Measurements from ENCODE around the gene SLC5A6. TPM values are rescaled to one million over a fixed set of nuclear protein-coding genes. Genes with fewer than 3 reads are reported as not detected.

The SLC5A6 gene
- polyA plus RNA-seq, 3 donors: 8.1 to 21.7 (median 10.2) TPM

- Histone ChIP-seq H3K27me3 (ENCODE audit: control insufficient read depth in 2 of 2, insufficient read depth in 2 of 2, low read length in 2 of 2) (no peaks in the 10 kb centered on the region), H3K4me2 (replicated peaks; ENCODE audit: extremely low read depth, low read length, poor library complexity, severe bottlenecking) (no peak overlapping the region), H4K20me1 (ENCODE audit: insufficient read depth, low read length) (no peaks in the 10 kb centered on the region), H3K36me3 (replicated peaks in 1 of 2; ENCODE audit: control insufficient read depth in 1 of 2, insufficient read depth in 2 of 2, low read length in 2 of 2) (peaks cover 68 to 98% of the 10 kb centered on the region in 2 donors), H3K27ac (ENCODE audit: low read depth in 1 of 2, low read length in 2 of 2) (no peak overlapping the region), H3K9me3 (replicated peaks in 1 of 2; ENCODE audit: control insufficient read depth in 1 of 2, insufficient read depth in 1 of 2, low read length in 2 of 2) (no peaks in the 10 kb centered on the region), H2AFZ (ENCODE audit: insufficient read depth, low read depth, low read length, poor library complexity, severe bottlenecking) (no peak overlapping the region), H3K9ac (ENCODE audit: insufficient read depth, low read length, poor library complexity, severe bottlenecking) (no peak overlapping the region), H3K4me3 (replicated peaks in 1 of 3; ENCODE audit: low read depth in 2 of 3, low read length in 3 of 3) (no peak overlapping the region), H3K4me1 (ENCODE audit: control insufficient read depth in 1 of 2, insufficient read depth in 2 of 2, low read length in 2 of 2) (no peaks in the 10 kb centered on the region), H3K79me2 (ENCODE audit: insufficient read depth, low read length) (no peaks in the 10 kb centered on the region)
- 98% methylated on average over 12 of the region's 13 CpGs for WGBS (ENCODE audit: insufficient coverage)
- no peak overlapping the region for H3K4me3 Mint-ChIP-seq
- no peaks in the 10 kb centered on the region for H3K9me3 Mint-ChIP-seq
- no peak overlapping the region for H3K27ac Mint-ChIP-seq
- H3K36me3 Mint-ChIP-seq: peaks cover 82 to 98% of the 10 kb centered on the region in 2 donors
- no peak for DNase-seq
- TF ChIP-seq CTCF (IDR thresholded peaks at IDR 0.05): no peak
- H3K27me3 Mint-ChIP-seq (ENCODE audit: low read depth in 3 of 3): peaks cover 0 to 2% (median 0%) of the 10 kb centered on the region in 3 donors
- intact Hi-C loops (cut with micrococcal nuclease): no loop called here
- H3K4me1 Mint-ChIP-seq: no peaks in the 10 kb centered on the region
Observed at GRCh38 chr2:27231921-27232320, 19.9 kb upstream of the SLC5A6 start.

GRCh38 chr2:27227501-27227900, 15.4 kb upstream of the SLC5A6 start:
- H3K4me1 ChIP-seq (ENCODE audit: control insufficient read depth in 1 of 2, insufficient read depth in 2 of 2, low read length in 2 of 2): no peaks in the 10 kb centered on the region
- H3K9ac ChIP-seq (ENCODE audit: insufficient read depth, low read length, poor library complexity, severe bottlenecking): no peak overlapping the region
- H2AFZ ChIP-seq (ENCODE audit: insufficient read depth, low read depth, low read length, poor library complexity, severe bottlenecking): no peak overlapping the region
- Mint-ChIP-seq H3K27me3 (ENCODE audit: low read depth in 3 of 3) (peaks cover 0 to 4% (median 2%) of the 10 kb centered on the region in 3 donors), H3K36me3 (peaks cover 83 to 98% of the 10 kb centered on the region in 2 donors), H3K4me1 (no peaks in the 10 kb centered on the region), H3K4me3 (no peak overlapping the region), H3K9me3 (no peaks in the 10 kb centered on the region), H3K27ac (no peak overlapping the region)
- no peaks in the 10 kb centered on the region for H3K9me3 ChIP-seq (replicated peaks in 1 of 2; ENCODE audit: control insufficient read depth in 1 of 2, insufficient read depth in 1 of 2, low read length in 2 of 2)
- no CpG with 5 or more reads among the region's 2 CpGs for WGBS (ENCODE audit: insufficient coverage)
- no peak overlapping the region for H3K4me2 ChIP-seq (replicated peaks; ENCODE audit: extremely low read depth, low read length, poor library complexity, severe bottlenecking)
- H3K79me2 ChIP-seq (ENCODE audit: insufficient read depth, low read length): no peaks in the 10 kb centered on the region
- H3K27ac ChIP-seq (ENCODE audit: low read depth in 1 of 2, low read length in 2 of 2): no peak overlapping the region
- intact Hi-C loops (cut with micrococcal nuclease): no loop called here
- peaks cover 68 to 98% of the 10 kb centered on the region in 2 donors for H3K36me3 ChIP-seq (replicated peaks in 1 of 2; ENCODE audit: control insufficient read depth in 1 of 2, insufficient read depth in 2 of 2, low read length in 2 of 2)
- H3K27me3 ChIP-seq (ENCODE audit: control insufficient read depth in 2 of 2, insufficient read depth in 2 of 2, low read length in 2 of 2): no peaks in the 10 kb centered on the region
- no peak for TF ChIP-seq CTCF (IDR thresholded peaks at IDR 0.05)
- DNase-seq: no peak
- no peaks in the 10 kb centered on the region for H4K20me1 ChIP-seq (ENCODE audit: insufficient read depth, low read length)
- H3K4me3 ChIP-seq (replicated peaks in 1 of 3; ENCODE audit: low read depth in 2 of 3, low read length in 3 of 3): no peak overlapping the region

Data from CD14-positive monocyte (primary cell).